SK-N-MC (cell line): ENCODE measurements around the gene PI16.

Experiments
- DNase-seq: peaks from one replicate; pipeline ENCODE4 v3.0.0-alpha.2; 2011; ENCODE audit warnings: low read depth, low spot score
- H3K27ac ChIP-seq: fragments of 200-600 bp; sonication (generic); 2 replicates; pipeline ENCODE4 v1.5.1; 2016; ENCODE audit warnings: mixed run types
- H3K36me3 ChIP-seq: fragments of 200-600 bp; sonication (generic); 2 replicates; pipeline ENCODE4 v1.6.1; 2017; ENCODE audit warnings: antibody characterized with exemption, low read length, mixed read lengths; ENCODE audit not compliant: insufficient read depth
- H3K4me3 ChIP-seq: fragments of 200-600 bp; sonication (generic); 2 replicates; pipeline ENCODE4 v1.5.1; 2016
- H3K9ac ChIP-seq: fragments of 200-600 bp; sonication (generic); 2 replicates; pipeline ENCODE4 v1.8.0; 2017; ENCODE audit warnings: mixed run types, mixed read lengths; ENCODE audit not compliant: insufficient read length
- H3K9me3 ChIP-seq: fragments of 200-600 bp; sonication (generic); 2 replicates; pipeline ENCODE4 v1.6.1; 2017; ENCODE audit warnings: low read depth, mild to moderate bottlenecking, antibody characterized with exemption, low read length, moderate library complexity, mixed read lengths
- EZH2 ChIP-seq: fragments of 200-600 bp; sonication (generic); IDR thresholded peaks from one replicate; pipeline ENCODE4 v1.6.1; 2017; ENCODE audit warnings: antibody characterized with exemption
- FOXP2 ChIP-seq: optimal IDR thresholded peaks from 2 replicates; pipeline ENCODE3; 2011; ENCODE audit warnings: mild to moderate bottlenecking, moderate library complexity; ENCODE audit not compliant: insufficient read depth; ENCODE audit errors: extremely low read length, control extremely low read depth
- POLR2AphosphoS5 ChIP-seq: IDR thresholded peaks from 2 replicates; pipeline ENCODE4 v1.6.1; 2012; ENCODE audit warnings: mild to moderate bottlenecking, low read depth, low read length, borderline replicate concordance

The PI16 gene

DNA sequence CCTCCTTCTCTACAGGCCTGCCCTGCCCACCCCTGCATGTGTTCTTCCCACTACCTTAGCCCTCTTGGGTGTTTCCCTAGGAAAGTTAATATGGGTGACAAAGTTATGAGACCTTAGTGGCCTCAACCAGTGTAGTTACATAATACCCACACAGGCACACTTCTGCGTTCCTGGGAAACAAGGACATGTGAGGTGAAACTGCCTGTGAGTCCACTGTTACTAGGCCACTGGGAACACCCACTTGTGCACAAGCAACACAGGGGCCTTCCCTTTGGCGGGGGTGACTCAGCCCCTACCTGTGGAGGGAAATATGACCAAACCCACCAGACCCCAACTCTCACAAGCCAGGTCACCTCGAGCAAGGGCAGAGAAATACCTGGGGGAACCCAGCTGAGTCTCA, 12.8 kb downstream of the PI16 start:
- H3K36me3 ChIP-seq = peaks cover 51% of the 10 kb centered on the region
- H3K4me3 ChIP-seq = no peak overlapping the region
- no peak for DNase-seq
- no peak overlapping the region for H3K27ac ChIP-seq
- no peak overlapping the region for H3K9ac ChIP-seq
- TF ChIP-seq EZH2 = no peak
- TF ChIP-seq POLR2AphosphoS5 = no peak
- TF ChIP-seq FOXP2 = no peak
- H3K9me3 ChIP-seq = no peaks in the 10 kb centered on the region

DNA sequence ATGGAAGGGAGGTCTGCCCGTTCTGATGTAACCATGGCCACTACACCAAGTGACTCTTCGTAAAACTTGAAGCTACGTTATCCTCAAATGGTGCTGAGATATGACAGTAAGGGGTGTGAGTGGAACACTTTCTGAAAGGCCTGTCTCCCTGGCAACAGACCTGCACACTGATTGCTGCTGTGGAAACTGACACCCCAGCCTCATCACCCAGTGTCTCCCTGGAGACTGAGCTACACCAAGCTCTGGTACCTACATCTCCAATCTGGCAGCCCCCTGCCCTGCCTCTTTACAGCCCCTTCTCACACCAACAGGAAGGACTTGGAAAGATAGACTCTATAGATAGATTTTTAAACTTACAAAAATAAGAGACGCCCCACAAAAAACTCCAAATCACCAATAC, 13.2 kb downstream of the PI16 start:
- no peak overlapping the region for H3K9ac ChIP-seq

DNA sequence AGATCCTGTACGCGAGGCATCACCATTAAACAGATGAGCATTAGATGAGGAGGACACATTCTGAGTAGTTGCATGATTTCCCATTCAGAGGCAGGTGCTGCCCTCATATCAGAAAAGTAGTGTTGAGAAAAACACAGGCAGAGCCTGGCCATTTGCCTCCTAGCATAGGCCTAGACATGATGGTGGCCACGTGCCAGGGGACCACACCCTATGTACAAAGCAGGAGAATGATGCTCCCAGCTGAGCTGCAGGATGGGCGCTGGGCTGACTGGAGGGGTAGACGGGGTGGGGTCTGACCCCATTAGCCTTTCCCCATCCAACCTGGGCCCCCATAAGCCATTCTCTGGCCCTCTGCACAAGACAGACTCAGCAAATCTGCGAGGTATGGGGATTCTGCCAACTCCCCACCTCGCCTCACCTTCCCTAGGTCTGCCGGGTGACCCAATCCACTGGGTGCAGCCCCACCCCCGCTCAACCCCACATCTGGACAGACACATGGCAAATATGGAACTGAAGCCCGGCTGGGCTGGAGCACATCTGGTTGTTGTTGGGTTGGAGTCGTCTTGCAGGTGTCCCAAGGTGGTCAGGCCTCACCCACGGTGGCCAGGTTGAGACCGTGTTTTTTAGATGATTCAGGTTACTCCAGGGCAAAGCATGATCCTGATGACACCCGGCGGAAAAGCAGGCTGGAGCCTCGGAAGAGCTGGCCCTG, 13.9 kb downstream of the PI16 start:
- H3K27ac ChIP-seq = no peak overlapping the region
- TF ChIP-seq POLR2AphosphoS5 (no peak), FOXP2 (no peak), EZH2 (no peak)

More for the DNA sequence above, 13.2 kb downstream of the PI16 start:
- Histone ChIP-seq H3K4me3 (no peak overlapping the region), H3K27ac (no peak overlapping the region), H3K9me3 (no peaks in the 10 kb centered on the region), H3K36me3 (peaks cover 56% of the 10 kb centered on the region)
- no peak for DNase-seq
- TF ChIP-seq EZH2 (no peak), FOXP2 (no peak), POLR2AphosphoS5 (no peak)

DNA sequence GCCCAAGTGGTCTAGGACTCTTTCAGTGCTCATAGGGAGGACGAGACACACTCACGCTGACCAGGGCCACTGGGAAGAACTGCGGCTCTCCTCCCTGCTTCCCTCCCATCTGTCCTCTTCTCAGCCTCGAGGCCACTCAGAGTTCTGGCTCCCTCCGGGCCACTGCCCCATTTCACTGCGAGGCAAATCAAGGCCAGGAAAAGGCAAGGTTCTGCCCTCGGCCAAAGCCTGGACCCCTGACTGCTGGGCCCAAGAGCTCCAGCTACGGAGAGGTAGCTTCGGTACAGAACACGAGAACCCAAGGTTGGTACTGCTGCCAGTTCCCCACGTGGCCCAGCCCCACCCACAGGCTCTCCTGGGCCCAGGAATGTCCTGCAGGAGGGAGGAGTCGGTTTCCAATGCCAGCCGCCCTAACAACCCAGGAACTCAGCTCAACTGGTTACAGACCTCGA, 14.7 kb downstream of the PI16 start:
- Histone ChIP-seq H3K36me3 (peaks cover 69% of the 10 kb centered on the region), H3K27ac (no peak overlapping the region), H3K4me3 (no peak overlapping the region), H3K9me3 (no peaks in the 10 kb centered on the region), H3K9ac (no peak overlapping the region)
- TF ChIP-seq FOXP2 = no peak
- TF ChIP-seq EZH2 = no peak
- TF ChIP-seq POLR2AphosphoS5 = no peak
- DNase-seq = no peak

More for the DNA sequence above, 13.9 kb downstream of the PI16 start:
- no peak overlapping the region for H3K9ac ChIP-seq
- DNase-seq = no peak
- no peaks in the 10 kb centered on the region for H3K9me3 ChIP-seq
- no peak overlapping the region for H3K4me3 ChIP-seq
- peaks cover 61% of the 10 kb centered on the region for H3K36me3 ChIP-seq

DNA sequence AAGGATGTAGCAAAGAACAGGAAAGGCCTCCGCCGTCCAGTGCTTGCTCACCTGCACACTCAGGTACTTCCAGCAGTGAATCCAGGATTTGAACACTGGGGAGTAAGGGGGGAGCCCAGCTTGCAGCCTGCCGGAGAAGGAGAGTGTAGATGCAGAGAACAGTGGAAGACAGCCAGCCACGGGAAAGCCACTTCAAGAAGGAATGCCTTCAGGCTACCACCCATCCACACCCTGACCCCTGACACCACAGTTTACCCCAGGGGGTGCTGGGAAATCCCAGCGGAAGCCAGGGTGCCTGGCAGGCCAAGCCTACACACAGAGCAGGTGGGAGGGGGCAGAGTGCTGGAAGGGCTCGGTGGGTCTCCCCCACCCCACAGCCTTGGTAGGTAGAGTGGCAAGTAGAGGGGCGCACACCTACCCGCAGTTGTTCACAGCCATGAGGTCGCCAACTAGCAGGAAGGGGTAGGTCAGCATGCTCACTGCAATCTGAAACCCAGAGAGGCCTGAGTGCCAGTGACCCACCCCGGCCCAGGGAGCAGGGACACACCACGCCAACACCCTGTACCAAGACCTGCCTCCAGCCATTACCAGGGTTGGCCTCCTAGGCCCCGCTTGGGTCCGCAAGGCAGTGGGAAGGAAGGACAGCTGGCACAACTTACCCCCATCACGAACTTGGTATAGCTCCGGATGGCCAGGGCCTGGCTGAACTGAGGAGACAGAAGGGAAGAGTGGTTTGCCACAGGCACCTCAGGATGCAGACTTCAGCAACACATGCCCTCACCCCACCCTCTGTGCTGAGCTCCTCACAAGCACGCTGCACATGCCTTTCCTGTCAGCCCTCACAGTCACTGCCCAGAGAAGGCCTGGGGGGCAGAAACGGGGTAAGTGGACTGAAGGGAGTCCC, 15.7 kb downstream of the PI16 start:
- DNase-seq = no peak
- TF ChIP-seq FOXP2 (no peak), EZH2 (no peak), POLR2AphosphoS5 (no peak)
- Histone ChIP-seq H3K9ac (no peak overlapping the region), H3K27ac (no peak overlapping the region), H3K4me3 (no peak overlapping the region), H3K36me3 (peaks cover 79% of the 10 kb centered on the region), H3K9me3 (no peaks in the 10 kb centered on the region)

DNA sequence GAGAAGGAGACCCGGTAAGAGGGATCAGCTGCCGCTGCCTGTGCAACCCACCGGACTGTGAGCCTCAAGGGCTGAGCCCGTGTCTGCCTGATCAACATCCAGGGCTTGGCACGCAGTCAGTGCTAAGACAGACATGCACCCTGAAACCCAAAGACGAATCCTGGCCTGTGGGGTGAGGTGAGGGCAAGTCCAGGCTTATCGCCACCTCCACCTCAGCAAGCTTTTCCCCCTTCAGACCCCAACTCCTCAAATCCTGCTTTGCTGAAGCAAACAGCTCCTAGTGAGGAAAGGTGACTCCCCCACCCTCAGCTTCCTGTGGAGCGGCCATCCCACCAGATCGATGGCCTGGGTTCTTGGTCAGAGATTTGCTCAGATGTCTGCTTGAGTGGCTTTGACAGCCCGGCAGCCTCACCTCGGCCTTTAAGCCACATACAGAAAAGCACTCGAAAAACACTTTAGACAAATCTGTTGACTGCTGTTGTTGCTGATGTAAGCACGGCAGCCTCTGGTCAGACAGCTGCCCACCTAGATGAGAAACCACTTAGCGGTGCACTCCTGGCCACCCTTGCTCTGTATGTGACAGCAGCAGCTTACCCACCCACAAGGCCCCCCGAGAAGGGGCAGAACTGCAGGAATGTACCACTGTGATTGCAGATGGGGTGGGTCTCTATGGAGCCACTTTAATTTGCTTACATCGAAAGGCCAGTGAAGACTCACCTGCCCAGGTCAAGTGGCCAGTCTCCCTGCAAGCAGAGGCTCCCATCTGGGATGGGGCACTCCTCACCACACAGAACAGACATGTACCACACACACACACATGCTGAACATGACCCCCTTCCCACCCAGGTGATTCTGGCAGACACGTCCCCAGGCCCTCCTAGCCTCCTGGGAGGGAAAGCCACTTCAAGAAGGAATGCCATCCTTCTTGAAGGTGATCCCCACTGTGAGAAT, 16.6 kb downstream of the PI16 start:
- Histone ChIP-seq H3K27ac (no peak overlapping the region), H3K36me3 (peaks cover 88% of the 10 kb centered on the region), H3K9me3 (no peaks in the 10 kb centered on the region), H3K9ac (no peak overlapping the region), H3K4me3 (no peak overlapping the region)
- TF ChIP-seq FOXP2 (no peak), POLR2AphosphoS5 (no peak), EZH2 (no peak)
- no peak for DNase-seq

DNA sequence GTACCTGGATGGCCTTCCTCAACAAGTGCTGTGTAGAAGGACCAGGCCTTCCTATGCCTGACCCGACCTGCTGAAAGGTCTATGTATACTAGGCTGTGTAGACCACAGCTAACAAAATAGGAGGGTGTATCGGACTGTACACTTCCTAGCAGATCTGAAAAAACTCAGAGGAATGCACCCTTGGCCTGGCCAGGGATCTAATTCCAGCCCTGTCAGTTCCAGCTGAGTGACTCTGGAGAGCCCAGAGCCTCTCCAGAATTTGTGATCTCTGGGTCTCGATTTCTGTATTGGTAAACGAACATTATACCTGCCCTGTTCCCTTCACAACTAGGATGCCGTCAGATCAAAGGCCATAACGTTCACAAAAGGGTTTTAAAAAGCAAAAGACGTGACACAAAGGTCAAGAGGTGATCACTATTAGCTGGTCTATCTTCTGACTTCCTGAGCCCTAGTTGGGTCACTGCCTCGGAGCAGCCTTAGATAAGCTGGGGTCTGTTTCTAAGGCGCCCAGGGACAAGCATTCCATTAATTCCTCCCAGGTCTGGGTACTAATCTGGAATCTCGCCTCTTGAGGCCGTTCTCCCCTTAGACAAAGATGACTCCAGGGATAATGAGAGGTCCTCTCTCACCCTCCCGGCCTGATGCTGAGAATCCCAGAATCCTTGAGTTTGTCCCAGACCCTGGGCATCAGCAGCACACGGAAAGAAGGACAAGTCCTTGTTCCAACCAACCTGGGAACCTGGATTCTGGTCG, 17.6 kb downstream of the PI16 start:
- TF ChIP-seq FOXP2 (no peak), EZH2 (no peak)
- Histone ChIP-seq H3K36me3 (peaks cover 96% of the 10 kb centered on the region), H3K4me3 (no peak overlapping the region), H3K27ac (no peak overlapping the region), H3K9ac (no peak overlapping the region), H3K9me3 (no peaks in the 10 kb centered on the region)
- DNase-seq = no peak
